T-helper 2 cell (primary cell): Measurements from ENCODE around the gene PPFIA3.
"Not testable (repeated sequence)": the region's sequence is repeated elsewhere in the genome, so short reads cannot be mapped to it uniquely, and the experiment has no call there.

Experiments used
- DNase-seq, 5 experiments: peaks; one replicate each; pipeline versions ENCODE4 v3.0.0 to v3.0.0-alpha.2; 2012 to 2022

Gene PPFIA3

DNA sequence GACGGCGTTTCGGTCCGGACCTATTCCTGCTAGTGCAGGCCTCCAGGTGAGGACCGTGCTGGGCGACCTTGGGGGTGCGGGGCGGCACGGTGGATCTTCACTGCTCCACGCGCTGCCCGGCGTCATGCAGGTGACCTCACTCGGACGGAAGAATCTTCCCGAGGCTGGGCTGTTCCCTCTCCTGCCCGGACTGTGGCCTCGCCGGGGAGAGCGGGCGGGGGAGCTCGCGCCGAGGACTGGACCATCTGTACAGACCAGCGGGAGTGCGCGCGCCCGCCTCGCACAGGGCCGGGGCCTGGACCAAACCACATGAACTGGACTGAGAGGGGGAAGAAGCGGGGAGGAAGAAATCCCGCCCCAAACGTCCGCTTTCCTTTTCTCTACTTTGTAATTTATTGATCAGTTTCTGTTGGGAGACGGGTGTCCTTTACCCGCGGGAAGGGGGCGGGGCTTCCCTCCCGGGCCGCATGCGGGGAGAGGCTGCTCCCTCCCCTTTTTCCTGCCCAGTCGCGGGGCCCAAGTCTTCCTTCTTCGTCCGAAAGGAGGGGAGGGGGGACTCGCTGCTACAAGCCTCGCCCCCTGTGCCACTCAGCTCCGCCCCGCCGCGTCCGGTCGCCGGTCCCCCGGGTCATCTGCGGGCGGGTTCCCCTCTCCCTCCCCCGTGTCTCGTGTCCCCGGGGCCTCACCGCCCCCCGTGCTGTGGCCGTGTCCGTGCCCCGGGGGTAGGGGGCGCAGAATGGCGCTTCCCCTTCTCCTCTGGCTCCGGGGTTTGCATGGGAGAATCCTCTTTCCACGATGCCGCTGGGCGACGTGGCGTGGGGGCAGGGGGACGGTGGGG lies 31.0 kb downstream of the PPFIA3 start:
- peak in 3 of 5 experiments; percentile 11 to 32 (median 30) for DNase-seq

DNA sequence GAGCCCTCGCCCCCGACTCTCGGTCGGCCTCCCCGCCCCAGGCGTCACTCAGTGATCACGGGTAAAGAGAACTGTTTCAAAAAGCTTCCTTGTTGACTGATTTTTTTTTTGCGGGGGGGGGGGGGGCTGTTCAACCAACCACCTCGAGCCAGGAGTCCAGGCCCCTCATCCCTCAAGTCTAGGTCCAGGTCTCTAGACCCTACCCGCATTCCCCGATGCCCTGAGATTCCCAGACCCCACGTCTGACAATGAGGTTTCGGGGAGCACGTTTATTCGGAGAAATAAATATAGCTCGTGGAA lies 31.6 kb downstream of the PPFIA3 start:
- DNase-seq: no peak

- peak in 1 of 5 experiments; percentile 35 for DNase-seq
Observed at GRCh38 chr19:49151267-49152118, 32.1 kb downstream of the PPFIA3 start.

DNA sequence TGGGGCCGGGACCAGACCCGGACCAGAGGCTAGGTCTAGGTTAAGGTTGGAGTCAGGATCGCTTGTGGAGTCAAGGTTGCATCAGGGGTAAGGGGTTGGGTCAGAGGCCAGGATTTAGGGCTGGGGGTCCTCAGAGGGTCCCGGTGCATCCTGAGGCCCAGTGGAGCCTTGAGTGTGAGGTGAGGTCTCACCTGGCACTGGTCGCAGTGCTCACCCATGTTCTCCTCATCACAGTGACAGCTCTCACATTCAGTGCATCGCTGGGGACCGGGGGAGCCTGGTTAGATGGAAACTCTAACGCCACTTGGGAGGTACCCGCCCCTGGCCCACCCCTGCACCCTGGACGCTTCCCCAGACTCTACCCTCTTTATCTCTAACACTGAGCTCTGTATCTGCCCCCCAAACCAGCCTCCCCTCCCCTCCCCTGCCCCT lies 32.8 kb downstream of the PPFIA3 start:
- no peak for DNase-seq

DNA sequence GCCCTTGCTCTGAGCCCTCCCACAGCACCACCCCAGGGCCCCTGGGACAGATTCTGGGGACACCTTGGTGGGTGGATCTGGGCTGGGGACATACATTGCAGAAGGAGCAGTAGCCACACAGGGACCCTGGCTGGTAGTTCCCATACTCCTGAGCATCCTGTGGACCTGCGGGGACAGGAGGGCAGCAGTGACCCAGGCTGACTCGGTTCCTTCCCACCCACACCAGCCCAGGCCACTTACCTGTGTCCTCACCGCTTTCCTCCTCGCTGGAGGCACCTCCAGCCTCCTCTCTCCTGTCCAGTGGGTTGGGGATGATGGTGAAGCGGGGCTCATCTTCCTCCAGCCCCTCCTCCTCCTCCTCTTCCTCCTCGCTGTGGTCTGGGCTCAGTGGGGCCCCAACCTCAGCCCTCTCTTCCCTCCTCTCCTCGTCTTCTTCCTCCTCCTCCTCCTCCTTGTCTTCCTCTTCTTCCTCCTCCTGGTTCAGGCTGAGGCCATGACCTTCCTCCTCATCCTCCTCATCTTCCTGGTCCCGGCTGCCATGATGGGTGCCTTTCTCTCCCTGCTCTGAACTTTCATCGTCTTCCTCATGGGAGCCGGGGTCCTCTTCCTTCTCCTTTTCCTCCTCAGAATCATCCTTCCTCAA lies 33.9 kb downstream of the PPFIA3 start:
- DNase-seq: no peak

DNA sequence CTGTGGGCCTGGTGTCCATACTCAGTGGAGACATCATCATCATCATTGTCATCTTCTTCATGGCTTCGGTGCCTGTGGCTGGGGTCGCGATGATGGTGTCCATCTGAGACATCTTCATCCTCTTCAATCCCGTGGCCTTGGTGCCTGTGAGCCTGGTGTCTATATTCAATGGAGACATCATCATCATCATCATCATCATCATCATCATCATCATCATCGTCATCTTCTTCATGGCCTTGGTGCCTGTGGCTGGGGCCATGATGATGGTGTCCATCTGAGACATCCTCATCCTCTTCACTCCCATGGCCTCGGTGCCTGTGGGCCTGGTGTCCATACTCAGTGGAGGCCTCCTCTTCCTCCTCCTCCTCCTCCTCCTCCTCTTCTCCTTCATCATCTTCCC lies 34.9 kb downstream of the PPFIA3 start:
- no peak for DNase-seq

DNA sequence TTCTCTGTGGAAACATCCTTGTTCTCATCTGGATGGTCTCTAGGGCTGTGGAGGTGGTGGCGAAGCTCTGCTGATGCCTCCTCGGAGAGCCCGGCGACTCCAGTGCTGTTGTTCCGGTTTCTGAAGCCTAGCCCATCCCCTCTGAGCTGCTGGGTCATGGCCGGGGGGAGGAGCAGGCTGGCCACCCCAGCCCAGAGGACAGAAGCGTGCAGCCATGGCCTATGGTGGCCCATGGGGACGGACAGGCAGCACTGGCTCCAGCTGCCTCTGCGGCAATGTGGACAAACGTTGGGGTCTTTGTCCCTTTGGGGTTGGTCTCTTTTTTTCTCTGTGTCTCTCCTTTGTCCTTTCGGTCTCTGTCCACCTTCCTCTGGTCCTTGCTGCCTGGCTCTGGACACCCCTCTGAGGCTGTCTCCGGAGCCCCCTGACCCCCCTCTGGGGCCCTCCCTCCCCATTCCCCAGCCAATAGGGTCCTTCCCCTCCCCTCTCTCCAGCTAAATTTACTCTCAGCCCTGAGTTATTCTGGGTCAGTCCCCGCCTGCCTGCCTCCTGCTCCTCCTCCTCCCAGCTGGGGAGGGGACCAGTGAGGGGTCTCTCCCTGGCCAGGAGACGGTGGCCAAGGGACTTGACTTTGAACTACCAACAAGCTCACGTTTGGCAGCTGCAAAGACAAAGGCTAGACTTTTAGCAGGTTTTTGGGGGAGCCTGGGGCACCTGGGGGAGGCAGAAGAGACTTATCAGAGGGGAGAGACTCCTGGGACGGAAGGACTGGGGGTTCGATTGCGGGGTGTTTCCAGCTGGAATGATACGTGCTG lies 35.9 kb downstream of the PPFIA3 start, which contains the start of gene HRC:
Gene HRC (minus strand): TSS at position 392 of the 815 bp plus-strand sequence. CDS start 159 bp downstream, at position 233.
- DNase-seq: no peak

- DNase-seq: no peak
Observed at GRCh38 chr19:49155820-49156346, 36.5 kb downstream of the PPFIA3 start.

DNA sequence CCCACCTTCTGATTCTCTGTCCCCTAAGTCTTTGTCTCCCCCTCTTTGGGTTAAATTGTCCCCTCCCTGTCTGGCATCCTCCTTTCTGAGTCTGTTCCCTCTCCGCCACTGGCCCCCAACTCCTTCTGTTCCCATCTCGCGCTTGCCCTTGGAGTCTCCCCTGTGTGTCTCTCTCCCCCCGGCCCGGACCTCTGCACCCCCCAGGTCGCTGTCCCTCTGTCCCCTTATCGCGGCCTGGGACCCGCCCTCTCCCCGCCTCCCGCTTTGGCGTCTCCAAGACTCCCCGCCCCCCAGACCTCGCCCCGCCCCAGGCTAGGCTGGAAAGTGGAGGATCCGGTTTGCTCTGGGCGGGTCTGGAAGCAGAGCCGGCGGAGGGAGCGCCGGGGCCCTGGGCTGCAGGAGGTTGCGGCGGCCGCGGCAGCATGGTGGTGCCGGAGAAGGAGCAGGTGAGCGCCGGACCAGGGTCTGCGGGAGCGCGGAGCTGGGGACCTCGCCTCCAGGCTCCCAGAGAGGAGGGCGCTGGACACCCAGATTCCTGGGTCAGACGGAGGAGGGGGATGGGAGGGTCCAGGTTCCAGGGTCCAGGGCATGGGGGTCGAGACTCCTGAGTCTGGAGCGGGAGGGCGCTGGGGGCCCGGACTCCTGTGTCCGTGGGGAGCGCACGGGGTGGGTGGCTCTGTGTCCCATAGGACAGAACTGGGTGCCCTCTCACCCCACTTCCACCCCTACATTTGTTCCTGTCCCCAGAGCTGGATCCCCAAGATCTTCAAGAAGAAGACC lies 38.3 kb downstream of the PPFIA3 start, which contains the start of gene TRPM4:
Gene TRPM4 (plus strand): TSS at position 348 of the 780 bp plus-strand sequence. CDS start 75 bp downstream, at position 423.
- DNase-seq: peak in 3 of 5 experiments; percentile 20 to 39 (median 30)

DNA sequence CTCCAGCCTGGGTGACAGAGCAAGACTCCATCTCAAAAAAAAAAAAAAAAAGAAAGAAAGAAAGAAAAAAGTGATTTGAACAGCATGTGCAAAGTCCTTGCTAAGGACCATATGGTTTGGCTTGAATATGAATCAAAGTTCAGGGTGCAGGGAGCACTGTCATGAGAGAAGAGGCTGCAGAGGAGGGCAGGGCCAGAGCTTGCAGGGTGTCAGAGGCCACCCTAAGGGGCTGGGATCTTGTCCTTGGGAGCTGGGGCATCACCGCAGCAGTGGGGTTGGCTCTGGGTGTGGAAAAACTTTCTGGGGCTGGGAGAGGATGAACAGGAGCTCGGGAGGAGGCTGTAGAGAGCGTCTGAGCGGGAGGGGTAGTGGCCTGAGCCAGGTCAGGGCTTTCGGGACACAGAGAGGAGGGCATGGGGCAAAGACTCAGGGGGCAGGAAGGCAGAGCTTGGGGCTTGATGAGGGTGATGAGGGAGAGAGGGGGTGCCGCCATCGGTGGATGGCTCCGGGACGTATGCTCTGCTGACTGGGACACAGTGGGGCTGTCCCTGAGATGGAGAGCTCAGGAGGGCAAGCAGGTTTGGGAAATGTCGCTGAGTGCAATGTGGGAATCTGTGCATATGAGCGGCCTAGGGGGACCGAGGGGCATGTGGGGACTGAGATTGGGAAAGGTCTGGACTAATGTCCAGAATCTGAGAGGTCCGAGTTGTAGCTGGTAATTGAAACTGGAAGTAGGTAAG lies 41.3 kb downstream of the PPFIA3 start:
- DNase-seq: no peak

DNA sequence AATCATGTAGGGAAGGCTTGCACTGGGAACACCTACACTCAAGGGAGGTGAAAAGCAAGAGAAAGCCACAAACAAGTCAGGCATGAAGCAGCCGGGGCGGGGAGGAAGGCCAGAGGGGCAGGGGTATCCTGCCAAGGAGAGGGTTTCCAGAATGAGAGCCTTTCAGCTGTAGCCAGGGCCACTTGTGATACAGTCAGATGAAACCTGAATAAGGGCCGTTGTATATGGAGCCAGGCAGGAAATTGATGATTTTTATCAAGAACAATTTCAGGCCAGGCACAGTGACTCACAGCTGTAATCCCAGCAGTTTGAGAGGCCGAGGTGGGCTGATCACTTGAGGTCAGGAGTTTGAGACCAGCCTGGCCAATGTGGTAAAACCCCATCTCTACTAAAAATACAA lies 42.6 kb downstream of the PPFIA3 start:
- DNase-seq: no peak

DNA sequence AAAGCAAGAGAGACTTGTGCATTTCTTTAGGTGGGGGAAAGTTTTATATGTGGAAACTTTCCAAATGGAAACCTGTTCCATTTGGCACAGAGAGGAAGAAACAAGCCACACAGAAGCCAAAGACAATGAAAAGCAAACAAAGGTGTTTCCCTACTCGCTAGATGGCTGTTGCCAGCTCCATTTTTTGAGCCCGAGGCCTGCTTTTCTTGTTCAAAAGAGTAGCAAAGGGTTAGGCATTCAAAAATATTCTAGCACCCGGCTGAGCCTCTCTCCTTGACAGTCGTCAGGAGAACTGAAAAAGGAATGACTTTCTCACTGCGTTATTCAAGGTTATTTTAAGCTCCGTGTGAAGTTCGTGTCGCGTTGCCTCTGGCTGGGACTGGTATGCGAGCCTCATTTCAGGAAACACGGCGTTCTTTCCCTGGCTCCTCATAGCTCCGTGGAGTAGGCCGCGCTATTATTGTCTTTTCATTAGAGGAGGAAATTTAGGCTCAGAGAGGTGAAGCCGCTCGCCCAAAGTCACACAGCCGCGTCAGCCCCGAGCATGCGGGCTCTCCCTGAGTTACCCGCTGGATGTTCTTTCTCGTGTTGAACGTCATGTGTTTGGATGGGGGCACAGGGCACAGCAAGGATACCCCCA lies 45.9 kb downstream of the PPFIA3 start:
- no peak for DNase-seq

GRCh38 chr19:49165865-49166301 lies 46.5 kb downstream of the PPFIA3 start:
- no peak for DNase-seq

DNA sequence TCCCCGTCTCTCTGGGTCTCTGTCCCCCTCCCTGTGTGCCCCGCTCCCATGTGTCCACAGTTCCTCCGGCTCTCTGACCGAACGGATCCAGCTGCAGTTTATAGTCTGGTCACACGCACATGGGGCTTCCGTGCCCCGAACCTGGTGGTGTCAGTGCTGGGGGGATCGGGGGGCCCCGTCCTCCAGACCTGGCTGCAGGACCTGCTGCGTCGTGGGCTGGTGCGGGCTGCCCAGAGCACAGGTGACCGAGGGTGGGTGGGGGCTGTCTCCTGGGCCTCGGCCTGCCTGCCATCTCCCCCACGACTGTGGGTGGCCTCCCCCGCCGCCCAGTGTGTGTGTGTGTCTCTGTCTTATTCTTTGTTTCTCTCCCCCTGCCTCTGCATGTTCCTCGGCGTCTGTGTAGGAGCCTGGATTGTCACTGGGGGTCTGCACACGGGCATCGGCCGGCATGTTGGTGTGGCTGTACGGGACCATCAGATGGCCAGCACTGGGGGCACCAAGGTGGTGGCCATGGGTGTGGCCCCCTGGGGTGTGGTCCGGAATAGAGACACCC lies 48.6 kb downstream of the PPFIA3 start:
- no peak for DNase-seq

DNA sequence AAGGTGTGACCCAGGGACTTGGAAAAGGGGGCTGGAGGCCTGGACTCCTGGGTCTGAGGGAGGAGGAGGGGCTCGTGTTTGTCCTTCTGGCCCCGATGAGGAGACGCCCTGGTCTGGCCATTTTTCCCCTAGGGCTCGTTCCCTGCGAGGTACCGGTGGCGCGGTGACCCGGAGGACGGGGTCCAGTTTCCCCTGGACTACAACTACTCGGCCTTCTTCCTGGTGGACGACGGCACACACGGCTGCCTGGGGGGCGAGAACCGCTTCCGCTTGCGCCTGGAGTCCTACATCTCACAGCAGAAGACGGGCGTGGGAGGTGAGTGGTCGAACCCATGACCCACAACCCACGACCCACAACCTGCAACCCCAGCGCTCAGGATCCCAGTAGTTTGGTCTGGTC lies 49.1 kb downstream of the PPFIA3 start:
- no peak for DNase-seq

- no peak for DNase-seq
Observed at GRCh38 chr19:49173198-49173597, 53.9 kb downstream of the PPFIA3 start.

GRCh38 chr19:49180659-49181058 lies 61.3 kb downstream of the PPFIA3 start:
- no peak for DNase-seq

GRCh38 chr19:49182010-49182847 lies 62.9 kb downstream of the PPFIA3 start:
- not testable (repeated sequence) for DNase-seq
